A172 (cell line): ENCODE measurements around the gene C20orf204. TPM values are rescaled to one million over a fixed set of nuclear protein-coding genes. Genes with fewer than 3 reads are reported as not detected.
"Not testable (repeated sequence)": the region's sequence is repeated elsewhere in the genome, so short reads cannot be mapped to it uniquely, and the experiment has no call there.

ENCODE experiments used
- DNase-seq: peaks from one replicate; pipeline ENCODE4 v3.0.0-alpha.2; 2015; ENCODE audit warnings: low spot score
- total RNA-seq: library from RNA; depleted of rRNA; stranded (reverse); fragments of >200 nt; shearing (Covaris generic); gene quantifications from 2 replicates; pipeline ENCODE4 v1.2.3, GENCODE V29; 2014; rRNA removed

C20orf204 gene, protein sequence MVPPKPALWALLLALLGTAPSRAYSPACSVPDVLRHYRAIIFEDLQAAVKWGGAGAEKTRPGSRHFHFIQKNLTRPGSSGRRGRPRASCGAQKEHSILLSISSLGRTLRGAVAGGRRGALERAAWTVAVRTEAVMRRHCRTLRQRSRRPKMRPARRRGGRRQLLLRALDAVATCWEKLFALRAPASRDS
- 0.89 and 1.2 TPM in 2 replicates for total RNA-seq

GRCh38 chr20:64035933-64036345 is at the start of gene C20orf204:
Gene C20orf204, plus strand, starts transcription at chr20:64036182. Its CDS starts 142 bp downstream, at chr20:64036324.
- no peak for DNase-seq

DNA sequence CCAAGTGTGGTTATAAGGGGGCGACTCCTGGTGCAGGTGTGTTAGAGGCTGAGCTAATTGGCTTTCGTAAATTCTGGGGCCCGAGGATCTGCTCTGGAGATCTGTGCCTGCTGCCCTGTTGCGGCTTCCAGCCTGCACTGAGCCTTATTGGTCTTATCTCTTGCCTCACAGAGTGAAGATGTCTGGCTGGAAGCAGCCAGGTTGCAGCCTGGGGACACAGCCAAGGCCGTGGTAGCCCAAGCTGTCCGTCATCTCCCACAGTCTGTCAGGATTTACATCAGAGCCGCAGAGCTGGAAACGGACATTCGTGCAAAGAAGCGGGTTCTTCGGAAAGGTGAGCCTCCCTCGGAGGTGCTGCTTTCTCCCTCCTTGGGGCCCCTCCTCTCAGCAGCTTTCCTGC is 35.1 kb upstream of the C20orf204 start:
- peak; percentile 34 for DNase-seq

- peak; percentile 92 for DNase-seq
These were observed 34.4 kb upstream of the C20orf204 start for GRCh38 chr20:64001607-64002011.

- DNase-seq = peak; percentile 12
These were observed 31.8 kb upstream of the C20orf204 start for GRCh38 chr20:64003960-64004725.

DNA sequence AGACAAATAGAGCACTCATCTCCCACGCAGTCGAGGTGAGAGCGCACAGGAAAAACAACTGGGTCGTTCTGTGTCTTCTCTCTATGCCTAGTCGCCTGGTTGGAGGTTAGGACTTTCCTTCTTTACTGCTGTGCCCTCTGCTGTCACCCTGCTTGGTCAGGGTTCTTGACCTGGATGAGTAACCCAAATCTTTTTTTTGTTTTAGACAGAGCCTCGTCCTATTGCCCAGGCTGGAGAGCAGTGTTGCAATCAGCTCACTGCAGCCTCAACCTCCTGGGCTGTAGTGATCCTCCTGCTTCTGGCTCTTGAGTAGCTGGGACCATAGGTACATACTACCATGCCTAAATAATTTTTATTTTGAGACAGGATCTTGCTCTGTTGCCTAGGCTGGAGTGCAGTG is 30.6 kb upstream of the C20orf204 start:
- no peak for DNase-seq

DNA sequence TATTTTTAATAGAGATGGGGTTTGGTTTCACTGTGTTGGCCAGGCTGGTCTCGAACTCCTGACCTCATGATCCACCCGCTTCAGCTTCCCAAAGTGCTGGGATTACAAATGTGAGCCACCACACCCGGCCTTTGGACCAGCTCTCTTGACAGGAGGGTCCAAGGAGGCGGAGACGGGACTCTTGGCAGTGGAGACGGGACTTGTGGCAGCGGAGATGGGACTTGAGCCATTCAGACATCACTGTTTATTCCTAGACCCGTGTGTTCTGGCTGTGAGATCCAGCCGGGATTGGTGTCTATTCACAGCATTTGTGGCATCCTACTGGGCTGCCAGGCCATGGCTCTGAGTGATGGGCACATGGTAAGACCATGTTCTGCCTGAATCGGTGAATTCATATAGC is 29.5 kb upstream of the C20orf204 start:
- DNase-seq = no peak

- DNase-seq = no peak
These were observed 29.1 kb upstream of the C20orf204 start for GRCh38 chr20:64006902-64007301.

GRCh38 chr20:64009811-64010387 is 26.1 kb upstream of the C20orf204 start:
- DNase-seq = no peak

DNA sequence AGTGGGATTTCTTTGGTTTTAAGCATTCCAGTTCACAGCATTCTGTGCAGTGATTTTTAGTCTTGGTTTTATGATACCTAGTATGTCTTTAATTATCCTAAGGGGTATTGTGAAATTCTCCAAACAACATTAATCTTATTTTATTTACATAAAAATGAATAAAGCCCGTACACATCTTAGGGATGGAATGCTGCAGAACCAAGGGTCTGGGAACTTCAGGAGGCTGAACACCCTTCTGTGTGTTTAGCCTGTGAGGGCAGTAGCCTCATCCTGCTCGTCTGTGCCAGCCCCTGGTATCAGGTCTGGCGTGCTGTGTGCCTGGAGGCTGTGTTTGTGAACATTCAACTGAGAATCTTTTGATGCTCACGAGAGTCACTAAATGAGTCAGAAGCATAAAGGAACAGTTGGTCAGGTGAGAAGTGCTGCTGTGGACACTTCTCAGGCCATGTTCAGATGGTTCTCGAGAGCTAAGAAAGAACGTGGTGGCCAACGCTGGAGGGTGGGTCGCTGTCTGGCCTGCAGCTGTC is 25.2 kb upstream of the C20orf204 start:
- DNase-seq = no peak

- no peak for DNase-seq
These were observed 24.6 kb upstream of the C20orf204 start for GRCh38 chr20:64011366-64011779.

DNA sequence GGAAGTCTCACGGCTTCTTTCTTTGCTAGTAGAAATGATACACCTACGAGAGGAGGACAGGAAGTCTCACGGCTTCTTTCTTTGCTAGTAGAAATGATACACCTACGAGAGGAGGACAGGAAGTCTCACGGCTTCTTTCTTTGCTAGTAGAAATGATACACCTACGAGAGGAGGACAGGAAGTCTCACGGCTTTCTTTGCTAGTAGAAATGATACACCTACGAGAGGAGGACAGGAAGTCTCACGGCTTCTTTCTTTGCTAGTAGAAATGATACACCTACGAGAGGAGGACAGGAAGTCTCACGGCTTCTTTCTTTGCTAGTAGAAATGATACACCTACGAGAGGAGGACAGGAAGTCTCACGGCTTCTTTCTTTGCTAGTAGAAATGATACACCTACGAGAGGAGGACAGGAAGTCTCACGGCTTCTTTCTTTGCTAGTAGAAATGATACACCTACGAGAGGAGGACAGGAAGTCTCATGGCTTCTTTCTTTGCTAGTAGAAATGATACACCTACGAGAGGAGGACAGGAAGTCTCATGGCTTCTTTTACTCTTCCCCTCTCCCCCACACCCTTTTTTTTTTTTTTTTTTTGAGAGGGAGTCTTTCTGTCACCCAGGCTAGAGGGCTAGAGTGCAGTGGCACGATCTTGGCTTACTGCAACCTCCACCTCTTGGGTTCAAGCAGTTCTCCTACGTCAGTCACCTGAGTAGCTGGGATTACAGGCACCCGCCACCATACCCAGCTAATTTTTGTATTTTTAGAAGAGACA is 23.4 kb upstream of the C20orf204 start:
- DNase-seq = not testable (repeated sequence)

DNA sequence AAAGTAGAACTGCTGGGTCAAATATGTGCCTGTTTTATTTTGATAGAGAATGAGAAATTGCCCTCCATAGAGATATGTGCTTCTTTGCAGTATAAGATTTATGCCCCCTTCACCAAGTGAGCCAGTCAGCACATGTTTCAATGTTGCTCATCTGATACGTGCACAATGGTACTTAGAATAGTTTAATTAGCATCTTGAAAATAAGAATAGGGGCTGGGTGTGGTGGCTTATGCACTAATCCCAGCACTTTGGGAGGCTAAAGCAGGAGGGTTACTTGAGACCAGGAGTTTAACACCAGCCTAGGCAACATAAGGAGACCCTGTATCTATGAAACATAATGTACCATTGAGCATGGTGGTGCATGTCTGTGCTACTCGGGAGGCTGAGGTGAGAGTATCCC is 20.3 kb upstream of the C20orf204 start:
- no peak for DNase-seq

DNA sequence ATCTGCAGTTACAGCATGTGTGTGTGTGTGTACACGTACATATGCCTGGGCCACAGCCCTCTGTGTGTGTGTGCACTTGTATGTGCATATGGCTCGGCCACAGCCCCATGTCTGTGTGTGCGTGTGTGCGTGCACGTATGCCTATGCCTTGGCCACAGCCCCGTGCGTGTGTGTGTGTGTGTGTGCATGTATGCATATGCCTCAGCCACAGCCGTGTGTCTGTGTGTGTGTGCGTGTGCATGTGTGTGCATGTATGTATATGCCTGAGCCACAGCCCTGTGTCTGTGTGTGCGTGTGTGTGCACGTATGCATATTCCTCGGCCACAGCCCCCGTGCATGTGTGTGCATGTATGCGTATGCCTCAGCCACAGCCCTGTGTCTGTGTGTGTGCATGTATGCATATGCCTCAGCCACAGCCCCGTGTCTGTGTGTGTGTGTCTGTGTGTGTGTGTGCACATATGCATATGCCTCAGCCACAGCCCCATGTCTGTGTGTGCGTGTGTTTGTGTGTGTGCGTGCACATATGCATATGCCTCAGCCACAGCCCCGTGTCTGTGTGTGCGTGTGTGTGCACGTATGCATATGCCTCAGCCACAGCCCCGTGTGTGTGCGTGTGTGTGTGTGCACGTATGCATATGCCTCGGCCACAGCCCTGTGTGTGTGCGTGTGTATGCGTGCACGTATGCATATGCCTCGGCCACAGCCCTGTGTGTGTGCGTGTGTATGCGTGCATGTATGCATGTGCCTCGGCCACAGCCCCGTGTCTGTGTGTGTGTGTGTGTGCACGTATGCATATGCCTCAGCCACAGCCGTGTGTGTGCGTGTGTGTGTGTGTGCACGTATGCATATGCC is 14.6 kb upstream of the C20orf204 start:
- DNase-seq = no peak

- no peak for DNase-seq
These were observed 13.2 kb upstream of the C20orf204 start for GRCh38 chr20:64022671-64023360.

DNA sequence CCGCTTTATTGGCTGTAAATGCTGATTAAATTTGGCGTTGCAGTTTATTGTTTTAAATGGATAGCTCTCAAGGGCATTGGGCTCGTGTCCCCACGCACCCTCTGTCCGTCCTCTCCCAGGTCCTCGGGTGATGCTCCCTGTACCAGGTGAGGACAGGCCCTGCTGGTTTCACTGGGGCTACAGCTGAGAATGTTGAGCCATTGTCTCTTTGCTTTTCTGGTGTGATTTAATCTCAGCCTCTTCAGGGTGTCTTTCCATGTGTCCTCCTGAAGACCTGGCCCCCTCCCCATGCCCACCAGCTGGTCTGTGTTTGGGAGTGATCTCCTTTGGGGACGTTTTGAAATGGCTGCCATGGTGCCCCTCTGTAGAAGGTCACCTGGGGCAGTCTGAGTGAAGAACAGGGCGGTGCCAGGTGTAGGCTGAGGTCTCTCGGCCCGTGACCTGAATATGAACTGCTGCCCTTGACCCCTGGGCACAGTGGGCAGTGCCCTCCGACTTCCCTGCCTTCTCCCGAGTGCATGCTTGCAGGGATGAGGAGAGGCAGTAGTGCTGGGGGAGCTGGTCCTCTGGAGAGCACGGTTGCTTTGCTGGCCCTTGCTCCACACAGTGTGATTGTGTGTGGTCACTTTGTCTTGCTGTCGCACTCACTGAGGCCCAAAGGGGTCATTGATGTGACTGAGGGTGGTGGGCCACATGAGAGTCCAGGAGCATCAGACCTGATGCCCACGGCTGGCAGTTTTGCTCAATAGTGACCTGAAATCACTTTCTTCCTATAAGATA is 12.4 kb upstream of the C20orf204 start:
- no peak for DNase-seq

GRCh38 chr20:64024141-64024990 is 11.6 kb upstream of the C20orf204 start:
- DNase-seq = no peak

- DNase-seq = no peak
These were observed 10.7 kb upstream of the C20orf204 start for GRCh38 chr20:64025101-64025825.

GRCh38 chr20:64025826-64026412 is 10.1 kb upstream of the C20orf204 start:
- no peak for DNase-seq
